Panc1 (cell line): ENCODE data around the gene OLFML2B. TPM values are rescaled to one million over a fixed set of nuclear protein-coding genes. Genes with fewer than 3 reads are reported as not detected.

Experiments
- total RNA-seq: library from RNA; stranded (reverse); gene quantifications from one replicate; pipeline ENCODE4 v1.2.1, GENCODE V29; 2021; ENCODE audit not compliant: unreplicated experiment

The OLFML2B gene
- total RNA-seq, 1 experiment from 2014 or later, result 1.5 TPM

Other genes with a start within 250 kb of the OLFML2B start
- gene NOS1AP, start 45.8 kb upstream of the OLFML2B start, total RNA-seq, result 27.9 TPM